IPS-15b (cell line): ENCODE data around the gene TIMP1.

Source experiments
- H3K27me3 ChIP-seq: one replicate; pipeline ENCODE4 v1.6.1; 2013; ENCODE audit warnings: low read length; ENCODE audit not compliant: control insufficient read depth, insufficient read depth
- H3K36me3 ChIP-seq: one replicate; pipeline ENCODE4 v1.6.1; 2013; ENCODE audit warnings: low read length; ENCODE audit not compliant: control insufficient read depth, insufficient read depth
- H3K4me1 ChIP-seq: one replicate; pipeline ENCODE4 v1.6.1; 2013; ENCODE audit warnings: mild to moderate bottlenecking, low read length; ENCODE audit not compliant: control insufficient read depth, insufficient read depth
- H3K4me3 ChIP-seq: one replicate; pipeline ENCODE4 v1.5.1; 2013; ENCODE audit warnings: low read depth, low read length
- H3K9ac ChIP-seq: one replicate; pipeline ENCODE4 v1.6.1; 2013; ENCODE audit warnings: low read depth, mild to moderate bottlenecking, low read length
- H3K9me3 ChIP-seq: one replicate; pipeline ENCODE4 v1.6.1; 2013; ENCODE audit warnings: mild to moderate bottlenecking, low read length; ENCODE audit not compliant: control insufficient read depth, insufficient read depth

Gene TIMP1

GRCh38 chrX:47612418-47612817 lies 30.2 kb downstream of the TIMP1 start:
- no peaks in the 10 kb centered on the region for H3K36me3 ChIP-seq
- H3K27me3 ChIP-seq = no peaks in the 10 kb centered on the region
- H3K4me3 ChIP-seq = no peak overlapping the region

GRCh38 chrX:47613082-47613481 lies 30.8 kb downstream of the TIMP1 start:
- Histone ChIP-seq H3K27me3 (no peaks in the 10 kb centered on the region), H3K9me3 (no peaks in the 10 kb centered on the region), H3K9ac (no peak overlapping the region), H3K4me3 (no peak overlapping the region), H3K4me1 (peaks cover 4% of the 10 kb centered on the region), H3K36me3 (no peaks in the 10 kb centered on the region)

More at GRCh38 chrX:47612418-47612817, 30.2 kb downstream of the TIMP1 start:
- Histone ChIP-seq H3K9ac (no peak overlapping the region), H3K4me1 (peaks cover 4% of the 10 kb centered on the region), H3K9me3 (no peaks in the 10 kb centered on the region)

GRCh38 chrX:47614618-47615017 lies 32.4 kb downstream of the TIMP1 start:
- Histone ChIP-seq H3K27me3 (peaks cover 3% of the 10 kb centered on the region), H3K36me3 (no peaks in the 10 kb centered on the region), H3K9ac (no peak overlapping the region), H3K4me1 (no peaks in the 10 kb centered on the region), H3K4me3 (no peak overlapping the region), H3K9me3 (peaks cover 2% of the 10 kb centered on the region)

GRCh38 chrX:47618923-47619485 lies 36.8 kb downstream of the TIMP1 start:
- H3K36me3 ChIP-seq = no peaks in the 10 kb centered on the region
- H3K9ac ChIP-seq = no peak overlapping the region
- H3K27me3 ChIP-seq = peaks cover 10% of the 10 kb centered on the region
- H3K9me3 ChIP-seq = peaks cover 2% of the 10 kb centered on the region
- H3K4me1 ChIP-seq = no peaks in the 10 kb centered on the region
- H3K4me3 ChIP-seq = peak overlapping the region; percentile 46

GRCh38 chrX:47619486-47620302 lies 37.5 kb downstream of the TIMP1 start, which contains the start of gene SYN1:
Gene SYN1 (minus strand): TSS chrX:47619857. CDS start chrX:47619728, 129 bp downstream.
- H3K9me3 ChIP-seq = peaks cover 2% of the 10 kb centered on the region
- H3K36me3 ChIP-seq = no peaks in the 10 kb centered on the region
- no peak within 1 kb of the TSS for H3K9ac ChIP-seq
- peak within 1 kb of the TSS; percentile 49 for H3K4me3 ChIP-seq
- no peaks in the 10 kb centered on the region for H3K4me1 ChIP-seq
- peaks cover 10% of the 10 kb centered on the region for H3K27me3 ChIP-seq

- Histone ChIP-seq H3K9ac (no peak overlapping the region), H3K27me3 (peaks cover 10% of the 10 kb centered on the region), H3K4me1 (no peaks in the 10 kb centered on the region), H3K9me3 (peaks cover 2% of the 10 kb centered on the region), H3K36me3 (no peaks in the 10 kb centered on the region), H3K4me3 (peak overlapping the region; percentile 49)
These were observed 38.1 kb downstream of the TIMP1 start for GRCh38 chrX:47620303-47620685.

GRCh38 chrX:47621851-47622250 lies 39.6 kb downstream of the TIMP1 start:
- Histone ChIP-seq H3K4me3 (no peak overlapping the region), H3K4me1 (no peaks in the 10 kb centered on the region), H3K9ac (no peak overlapping the region), H3K27me3 (peaks cover 10% of the 10 kb centered on the region), H3K36me3 (no peaks in the 10 kb centered on the region), H3K9me3 (peaks cover 2% of the 10 kb centered on the region)

GRCh38 chrX:47623540-47624027 lies 41.3 kb downstream of the TIMP1 start:
- no peaks in the 10 kb centered on the region for H3K4me1 ChIP-seq
- H3K36me3 ChIP-seq = no peaks in the 10 kb centered on the region
- H3K27me3 ChIP-seq = peaks cover 10% of the 10 kb centered on the region
- peaks cover under 1% of the 10 kb centered on the region for H3K9me3 ChIP-seq
- no peak overlapping the region for H3K9ac ChIP-seq
- H3K4me3 ChIP-seq = peak overlapping the region; percentile 48

- Histone ChIP-seq H3K4me1 (no peaks in the 10 kb centered on the region), H3K36me3 (no peaks in the 10 kb centered on the region), H3K9me3 (no peaks in the 10 kb centered on the region), H3K27me3 (peaks cover 8% of the 10 kb centered on the region), H3K4me3 (no peak overlapping the region), H3K9ac (no peak overlapping the region)
These were observed 43.1 kb downstream of the TIMP1 start for GRCh38 chrX:47625365-47625764.

GRCh38 chrX:47628982-47629381 lies 46.7 kb downstream of the TIMP1 start:
- Histone ChIP-seq H3K36me3 (peaks cover 2% of the 10 kb centered on the region), H3K4me3 (no peak overlapping the region), H3K27me3 (no peaks in the 10 kb centered on the region), H3K4me1 (no peaks in the 10 kb centered on the region), H3K9me3 (no peaks in the 10 kb centered on the region), H3K9ac (no peak overlapping the region)

- no peak within 1 kb of the TSS for H3K9ac ChIP-seq
- peaks cover 2% of the 10 kb centered on the region for H3K36me3 ChIP-seq
- no peaks in the 10 kb centered on the region for H3K27me3 ChIP-seq
- no peak within 1 kb of the TSS for H3K4me3 ChIP-seq
- no peaks in the 10 kb centered on the region for H3K4me1 ChIP-seq
- H3K9me3 ChIP-seq = no peaks in the 10 kb centered on the region
These were observed 47.4 kb downstream of the TIMP1 start, which contains the start of gene CFP for GRCh38 chrX:47629419-47630200. Gene CFP (minus strand): TSS chrX:47629930. CDS start chrX:47629844, 86 bp downstream.
